Sigmoid colon (tissue), 4 donors: ENCODE measurements around the gene UHRF2.

Experiments used
- CTCF ChIP-seq, 4 experiments: fragments of 450-650 bp in 3 of 4; fragments of 200-600 bp in 1 of 4; IDR thresholded peaks; one replicate each; pipeline ENCODE4 v1.5.1; 2016 to 2019; ENCODE audit warnings: antibody characterized with exemption in 4 of 4, mild to moderate bottlenecking in 3 of 4, moderate library complexity in 2 of 4
- EP300 ChIP-seq, 4 donors: sonication (generic); formaldehyde crosslinking; IDR thresholded peaks; one replicate each; pipeline ENCODE4 v1.6.1; 2017; ENCODE audit warnings: antibody characterized with exemption in 4 of 4

DNA sequence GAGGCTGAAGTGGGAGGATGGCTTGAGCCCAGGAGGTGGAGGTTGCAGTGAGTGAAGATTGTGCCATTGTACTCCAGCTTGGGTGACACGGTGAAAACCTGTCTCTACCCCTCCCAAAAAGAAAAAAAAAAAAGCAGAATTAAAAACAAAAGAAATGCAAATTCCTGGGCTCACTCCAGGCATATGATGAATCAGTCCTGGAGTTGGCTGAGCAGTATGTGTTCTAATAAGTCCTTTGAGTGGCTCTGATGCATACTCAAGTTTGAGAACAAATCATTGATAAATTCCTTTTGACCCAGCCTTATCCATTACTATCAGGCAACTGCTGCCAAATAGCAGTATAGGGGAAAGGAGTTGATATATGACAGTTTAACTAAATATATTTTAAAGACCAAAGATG lies 28.3 kb downstream of the UHRF2 start:
- TF ChIP-seq CTCF (IDR thresholded peaks at IDR 0.05) (no peak), EP300 (IDR thresholded peaks at IDR 0.05) (no peak)
